GM13977 (cell line): ENCODE data around the gene KLHDC9.

ENCODE experiments used
- DNase-seq: peaks from one replicate; pipeline ENCODE4 v3.0.0; 2012; ENCODE audit warnings: low spot score
- in situ Hi-C: fragments of 300-500 bp; cut with MboI; formaldehyde crosslinking; loops from one replicate; pipeline ENCODE4 v1.12.0; 2022; ENCODE audit warnings: low sequenced_read_pairs, low pct_unique_long_range_greater_than_20kb, mixed read lengths, inconsistent platforms; ENCODE audit not compliant: unreplicated experiment
- TF ChIP-seq, protein P1 (sequence below): IDR thresholded peaks from 2 replicates; pipeline ENCODE4 v1.5.1; 2012; ENCODE audit warnings: mild to moderate bottlenecking, control low read depth; ENCODE audit not compliant: insufficient read depth; ENCODE audit errors: extremely low read depth, missing control alignments

Gene KLHDC9

DNA sequence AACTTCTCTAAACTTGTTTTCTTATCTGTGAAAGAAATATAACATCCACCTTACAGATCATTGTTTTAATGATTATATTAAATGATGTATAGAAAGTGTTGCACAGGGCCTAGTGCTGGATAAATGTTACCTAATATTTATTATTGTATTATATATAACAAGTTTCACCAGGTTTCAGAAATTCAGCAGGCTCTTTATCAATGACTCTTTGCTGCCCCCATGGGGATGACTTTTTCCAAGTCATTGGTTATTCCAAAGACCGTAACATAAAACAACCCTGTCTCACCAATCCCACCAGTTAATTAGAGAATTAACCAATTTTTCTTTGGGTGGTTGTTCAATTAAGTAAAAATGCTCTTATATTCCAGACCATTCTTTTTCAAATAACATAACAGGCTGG, 41.6 kb downstream of the KLHDC9 start:
- in situ Hi-C loops, result no loop called here
- DNase-seq, result peak; percentile 54
- TF ChIP-seq, protein P1, sequence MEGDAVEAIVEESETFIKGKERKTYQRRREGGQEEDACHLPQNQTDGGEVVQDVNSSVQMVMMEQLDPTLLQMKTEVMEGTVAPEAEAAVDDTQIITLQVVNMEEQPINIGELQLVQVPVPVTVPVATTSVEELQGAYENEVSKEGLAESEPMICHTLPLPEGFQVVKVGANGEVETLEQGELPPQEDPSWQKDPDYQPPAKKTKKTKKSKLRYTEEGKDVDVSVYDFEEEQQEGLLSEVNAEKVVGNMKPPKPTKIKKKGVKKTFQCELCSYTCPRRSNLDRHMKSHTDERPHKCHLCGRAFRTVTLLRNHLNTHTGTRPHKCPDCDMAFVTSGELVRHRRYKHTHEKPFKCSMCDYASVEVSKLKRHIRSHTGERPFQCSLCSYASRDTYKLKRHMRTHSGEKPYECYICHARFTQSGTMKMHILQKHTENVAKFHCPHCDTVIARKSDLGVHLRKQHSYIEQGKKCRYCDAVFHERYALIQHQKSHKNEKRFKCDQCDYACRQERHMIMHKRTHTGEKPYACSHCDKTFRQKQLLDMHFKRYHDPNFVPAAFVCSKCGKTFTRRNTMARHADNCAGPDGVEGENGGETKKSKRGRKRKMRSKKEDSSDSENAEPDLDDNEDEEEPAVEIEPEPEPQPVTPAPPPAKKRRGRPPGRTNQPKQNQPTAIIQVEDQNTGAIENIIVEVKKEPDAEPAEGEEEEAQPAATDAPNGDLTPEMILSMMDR, result peak; percentile 34

DNA sequence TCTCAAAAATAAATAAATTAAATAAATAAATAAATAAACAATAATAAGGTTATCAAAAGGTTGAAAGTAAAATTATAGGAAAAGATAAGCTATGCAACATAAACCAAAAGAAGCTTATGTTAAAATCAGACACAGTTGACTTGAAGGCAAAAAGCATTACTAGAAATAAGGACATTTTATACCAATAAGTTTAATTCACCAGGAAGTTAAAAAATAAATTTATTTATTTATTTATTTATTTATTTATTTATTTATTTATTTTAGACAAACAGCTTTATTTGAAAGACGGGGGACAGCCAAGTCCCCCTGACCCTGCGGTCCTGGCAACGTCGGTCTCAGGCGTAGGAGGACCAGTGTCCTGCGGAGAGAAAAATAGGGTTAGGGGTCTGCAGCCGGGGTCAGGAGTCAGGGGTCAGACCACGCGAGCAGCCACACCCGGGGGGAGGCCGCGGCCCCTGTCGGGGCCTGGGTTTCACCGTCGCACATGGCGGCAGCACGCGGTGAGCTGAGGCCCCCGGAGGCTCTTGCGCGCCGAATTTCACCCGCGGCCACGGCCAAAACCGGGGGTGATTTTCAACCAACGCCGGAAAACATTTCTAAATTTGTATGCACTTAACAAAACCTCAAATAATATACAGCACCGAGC, 42.7 kb downstream of the KLHDC9 start:
- DNase-seq, result no peak
- in situ Hi-C loops, result no loop called here
- TF ChIP-seq, protein P1, result no peak

DNA sequence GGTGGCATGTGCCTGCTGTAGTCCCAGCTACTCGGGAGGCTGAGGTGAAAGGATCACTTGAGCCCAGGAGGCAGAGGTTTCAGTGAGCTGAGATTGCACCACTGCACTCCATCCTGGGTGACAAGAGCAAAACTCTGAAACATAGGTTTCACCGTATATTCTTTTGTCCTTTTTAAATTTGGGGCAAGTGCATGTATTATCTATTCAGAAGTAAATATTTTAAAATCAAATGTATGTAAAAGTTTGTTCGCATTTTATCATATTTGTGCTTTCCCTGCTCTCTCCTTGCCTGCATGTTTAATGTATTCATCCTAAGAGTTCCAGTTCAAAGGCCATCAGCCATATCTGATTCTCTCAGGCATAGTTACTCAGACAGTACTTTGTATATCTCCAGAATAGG, 47.7 kb downstream of the KLHDC9 start:
- in situ Hi-C loops, result no loop called here
- TF ChIP-seq, protein P1, result no peak
- no peak for DNase-seq
